IMR-90 (cell line): ENCODE results near the gene COPA. TPM values are rescaled to one million over a fixed set of nuclear protein-coding genes. Genes with fewer than 3 reads are reported as not detected.

Experiments
- ATAC-seq: fragments of 200-7000 bp; cut with Tn5 transposase; 2 replicates; pipeline ENCODE4 v1.9.1; 2020; ENCODE audit warnings: low read depth, mild to moderate bottlenecking, moderate library complexity
- BruUV-seq: library from RNA; stranded (reverse); fragments of 400-500 nt; replicated peaks from 2 replicates; lab custom pipeline; 2021; lab: Mats Ljungman, UMichigan
- CTCF ChIA-PET: fragments of 300-600 bp; formaldehyde crosslinking; extraction: SDS; loops from one replicate; lab custom pipeline; 2021; ENCODE audit warnings: antibody characterized with exemption; lab: Yijun Ruan, JAX
- POLR2A ChIA-PET: fragments of 300-600 bp; sonication (Branson Sonifier 250); formaldehyde crosslinking; loops from one replicate; lab custom pipeline; 2022; ENCODE audit warnings: antibody characterized with exemption; ENCODE audit not compliant: unreplicated experiment; lab: Charles Lee
- DNase-seq: peaks from one replicate; pipeline ENCODE4 v3.0.0; 2013
- H2AFZ ChIP-seq: replicated peaks from 2 replicates; pipeline ENCODE3; 2013; ENCODE audit warnings: low read length, mild to moderate bottlenecking; ENCODE audit not compliant: poor library complexity
- H2AK5ac ChIP-seq: 2 replicates; pipeline ENCODE4 v1.6.1; 2013; ENCODE audit warnings: low read depth, low read length, inconsistent platforms
- H2AK9ac ChIP-seq: replicated peaks from 2 replicates; pipeline ENCODE3; 2013; ENCODE audit warnings: mild to moderate bottlenecking, low read depth, low read length, moderate library complexity; ENCODE audit not compliant: poor library complexity
- H2BK120ac ChIP-seq: 2 replicates; pipeline ENCODE4 v1.6.1; 2013; ENCODE audit warnings: low read depth, low read length, inconsistent platforms
- H2BK15ac ChIP-seq: 3 replicates; pipeline ENCODE4 v1.6.1; 2013; ENCODE audit warnings: low read depth, low read length, inconsistent platforms
- H2BK20ac ChIP-seq: 2 replicates; pipeline ENCODE4 v1.6.1; 2013; ENCODE audit warnings: low read depth, mild to moderate bottlenecking, inconsistent platforms, low read length, moderate library complexity
- H2BK5ac ChIP-seq: 2 replicates; pipeline ENCODE4 v1.6.1; 2013; ENCODE audit warnings: mild to moderate bottlenecking, low read depth, low read length, inconsistent platforms; ENCODE audit not compliant: poor library complexity, severe bottlenecking
- H3K14ac ChIP-seq: replicated peaks from 2 replicates; pipeline ENCODE4 v1.6.1; 2013; ENCODE audit warnings: low read depth, low read length, inconsistent platforms
- H3K18ac ChIP-seq: 2 replicates; pipeline ENCODE4 v1.6.1; 2013; ENCODE audit warnings: low read depth, low read length, control low read depth
- H3K23ac ChIP-seq: 2 replicates; pipeline ENCODE4 v1.6.1; 2013; ENCODE audit warnings: low read depth, low read length, inconsistent platforms
- H3K27ac ChIP-seq: 2 replicates; pipeline ENCODE4 v1.5.1; 2013; ENCODE audit warnings: mild to moderate bottlenecking, control low read depth, low read length; ENCODE audit not compliant: insufficient read depth
- H3K27me3 ChIP-seq: 2 replicates; pipeline ENCODE4 v1.6.1; 2013; ENCODE audit warnings: low read length; ENCODE audit not compliant: control insufficient read depth, insufficient read depth
- H3K36me3 ChIP-seq: 2 replicates; pipeline ENCODE4 v1.6.1; 2013; ENCODE audit warnings: low read length, mixed read lengths; ENCODE audit not compliant: control insufficient read depth, insufficient read depth
- H3K4ac ChIP-seq: 2 replicates; pipeline ENCODE4 v1.6.1; 2013; ENCODE audit warnings: low read depth, low read length, inconsistent platforms
- H3K4me1 ChIP-seq: 2 replicates; pipeline ENCODE4 v1.6.1; 2013; ENCODE audit warnings: low read length, mixed read lengths; ENCODE audit not compliant: control insufficient read depth, insufficient read depth
- H3K4me2 ChIP-seq: 2 replicates; pipeline ENCODE4 v1.6.1; 2013; ENCODE audit warnings: low read depth, mild to moderate bottlenecking, control low read depth, low read length, moderate library complexity
- H3K4me3 ChIP-seq: 2 replicates; pipeline ENCODE4 v1.5.1; 2013; ENCODE audit warnings: low read depth, mild to moderate bottlenecking, control low read depth, low read length, moderate library complexity; ENCODE audit not compliant: insufficient read depth
- H3K56ac ChIP-seq: 2 replicates; pipeline ENCODE4 v1.6.1; 2013; ENCODE audit warnings: low read length, inconsistent platforms; ENCODE audit not compliant: insufficient read depth; ENCODE audit errors: extremely low read depth
- H3K79me1 ChIP-seq, 2 experiments: 2 replicates each; pipeline ENCODE4 v1.6.1; 2013; ENCODE audit warnings: low read length in 2 of 2, inconsistent platforms in 1 of 2, low read depth in 1 of 2
- H3K9ac ChIP-seq: 2 replicates; pipeline ENCODE4 v1.6.1; 2013; ENCODE audit warnings: low read depth, low read length, control low read depth
- H3K9me1 ChIP-seq: 2 replicates; pipeline ENCODE4 v1.6.1; 2013; ENCODE audit warnings: low read length, inconsistent platforms; ENCODE audit not compliant: insufficient read depth
- H3K9me3 ChIP-seq: 2 replicates; pipeline ENCODE4 v1.6.1; 2013; ENCODE audit warnings: low read length; ENCODE audit not compliant: control insufficient read depth, insufficient read depth
- H4K20me1 ChIP-seq: 2 replicates; pipeline ENCODE4 v1.6.1; 2013; ENCODE audit warnings: low read length, inconsistent platforms; ENCODE audit not compliant: insufficient read depth
- H4K5ac ChIP-seq: 2 replicates; pipeline ENCODE4 v1.6.1; 2013; ENCODE audit warnings: mild to moderate bottlenecking, low read depth, low read length, control low read depth
- H4K8ac ChIP-seq, 2 experiments: 2 replicates each; pipeline ENCODE4 v1.6.1; 2013; ENCODE audit warnings: low read depth in 2 of 2, low read length in 2 of 2, control low read depth in 1 of 2, inconsistent platforms in 1 of 2
- H4K91ac ChIP-seq: 2 replicates; pipeline ENCODE4 v1.6.1; 2013; ENCODE audit warnings: low read depth, low read length, inconsistent platforms; ENCODE audit not compliant: insufficient read depth
- BHLHE40 ChIP-seq: fragments of 150-350 bp; IDR thresholded peaks from 2 replicates; pipeline ENCODE4 v1.6.1; 2016; ENCODE audit warnings: mild to moderate bottlenecking, low read depth, low read length
- CEBPB ChIP-seq: IDR thresholded peaks from 2 replicates; pipeline ENCODE4 v1.6.1; 2012; ENCODE audit warnings: low read depth, low read length, improper control_type of control experiment
- FOS ChIP-seq: fragments of 150-350 bp; IDR thresholded peaks from 2 replicates; pipeline ENCODE4 v1.6.1; 2016; ENCODE audit warnings: low read depth, low read length
- MAZ ChIP-seq: IDR thresholded peaks from 2 replicates; pipeline ENCODE4 v1.6.1; 2012; ENCODE audit warnings: low read depth, mild to moderate bottlenecking, low read length, improper control_type of control experiment, moderate library complexity, borderline replicate concordance
- MXI1 ChIP-seq: IDR thresholded peaks from 2 replicates; pipeline ENCODE4 v1.6.1; 2012; ENCODE audit warnings: low read depth, mild to moderate bottlenecking, low read length, moderate library complexity, borderline replicate concordance
- POLR2A ChIP-seq: IDR thresholded peaks from 2 replicates; pipeline ENCODE4 v1.6.1; 2012; ENCODE audit warnings: mild to moderate bottlenecking, low read depth, low read length
- RAD21 ChIP-seq: IDR thresholded peaks from 2 replicates; pipeline ENCODE4 v1.6.1; 2012; ENCODE audit warnings: low read length, improper control_type of control experiment
- RCOR1 ChIP-seq: IDR thresholded peaks from 2 replicates; pipeline ENCODE4 v1.6.1; 2012; ENCODE audit warnings: mild to moderate bottlenecking, low read length, improper control_type of control experiment; ENCODE audit not compliant: insufficient replicate concordance
- WGBS, 2 experiments: methylation state at CpG; one replicate each; pipeline versions ENCODE4 v1.1.5 to v1.1.7; 2013; ENCODE audit warnings: missing lambda C conversion rate in 2 of 2; ENCODE audit not compliant: insufficient read length in 1 of 2; ENCODE audit errors: extremely low coverage in 2 of 2; 5-methylcytosine and 5-hydroxymethylcytosine counted together
- dilution Hi-C: fragments of 300-500 bp; cut with HindIII; formaldehyde crosslinking; loops from one replicate; pipeline ENCODE4 v1.14.3; 2018; ENCODE audit warnings: low sequenced_read_pairs; ENCODE audit not compliant: unreplicated experiment
- in situ Hi-C: fragments of 300-500 bp; cut with MboI; formaldehyde crosslinking; loops from 3 replicates; pipeline ENCODE4 v1.14.3; 2019; ENCODE audit warnings: low sequenced_read_pairs, inconsistent platforms, mixed read lengths
- intact Hi-C: fragments of 100-400 bp; cut with micrococcal nuclease; formaldehyde crosslinking; loops from 2 replicates; pipeline ENCODE4 v1.10.0; 2022
- polyA plus RNA-seq, 3 experiments: library from polyadenylated mRNA; depleted of rRNA; stranded (reverse); fragments of >200 nt; gene quantifications; 2 replicates each; pipeline ENCODE4 v1.2.3, GENCODE V29; 2012; ENCODE audit warnings: low replicate concordance in 1 of 3
- total RNA-seq: library from RNA; depleted of rRNA; stranded (reverse); fragments of >200 nt; gene quantifications from 2 replicates; pipeline ENCODE4 v1.2.3, GENCODE V29; 2012
- TF ChIP-seq, protein P1 (sequence below): conservative IDR thresholded peaks from 2 replicates; pipeline ENCODE4 v1.5.1; 2012; ENCODE audit warnings: mild to moderate bottlenecking, low read depth, low read length, improper control_type of control experiment

COPA gene
- total and polyA plus RNA-seq, 2 of the 4 experiments (the other 2 are of a cell fraction) = 204 to 436 TPM

GRCh38 chr1:160374306-160375110, 31.5 kb upstream of the COPA start (continued):
- TF ChIP-seq BHLHE40 = no peak

GRCh38 chr1:160373696-160374095, 30.6 kb upstream of the COPA start:
- Histone ChIP-seq H2BK120ac (no peak overlapping the region), H3K4me2 (no peak overlapping the region), H3K18ac (no peak overlapping the region), H4K8ac (no peak overlapping the region), H3K56ac (no peak overlapping the region), H3K23ac (no peak overlapping the region), H2AK9ac (no peak overlapping the region), H2BK5ac (no peak overlapping the region), H3K27me3 (peaks cover 5% of the 10 kb centered on the region; the same call in 1 of the 2 replicates), H4K5ac (no peak overlapping the region), H3K4ac (no peak overlapping the region), H4K91ac (no peak overlapping the region), H2BK15ac (no peak overlapping the region), H2AK5ac (no peak overlapping the region), H3K36me3 (no peaks in the 10 kb centered on the region), H3K9me1 (no peaks in the 10 kb centered on the region; the same call in 1 of the 2 replicates), H2AFZ (no peak overlapping the region), H3K9ac (no peak overlapping the region), H4K20me1 (no peaks in the 10 kb centered on the region), H3K9me3 (no peaks in the 10 kb centered on the region), H3K79me1 (no peaks in the 10 kb centered on the region), H3K4me1 (no peaks in the 10 kb centered on the region), H3K27ac (no peak overlapping the region), H3K4me3 (no peak overlapping the region), H2BK20ac (no peak overlapping the region), H3K14ac (no peak overlapping the region)
- ATAC-seq = no peak
- intact Hi-C loops (loop anchor here (10.0 kb wide), 1 partner anchor 429 kb away; the partner anchor contains the start of gene IGSF9), in situ Hi-C loops (loop anchor here (10.0 kb wide), 1 partner anchor 439 kb away; no protein-coding TSS in a partner anchor), dilution Hi-C loops (no loop called here)
- POLR2A ChIA-PET = no interaction called here
- 90% methylated on average over 2 of the region's 4 CpGs; no CpG with 5 or more reads in 1 of the 2 experiments for WGBS, 2 experiments
- peak; percentile 11 for DNase-seq
- TF ChIP-seq BHLHE40 (no peak), CEBPB (no peak), POLR2A (no peak), MXI1 (no peak), RAD21 (no peak), RCOR1 (no peak), FOS (no peak), MAZ (no peak)
- TF ChIP-seq, protein P1, sequence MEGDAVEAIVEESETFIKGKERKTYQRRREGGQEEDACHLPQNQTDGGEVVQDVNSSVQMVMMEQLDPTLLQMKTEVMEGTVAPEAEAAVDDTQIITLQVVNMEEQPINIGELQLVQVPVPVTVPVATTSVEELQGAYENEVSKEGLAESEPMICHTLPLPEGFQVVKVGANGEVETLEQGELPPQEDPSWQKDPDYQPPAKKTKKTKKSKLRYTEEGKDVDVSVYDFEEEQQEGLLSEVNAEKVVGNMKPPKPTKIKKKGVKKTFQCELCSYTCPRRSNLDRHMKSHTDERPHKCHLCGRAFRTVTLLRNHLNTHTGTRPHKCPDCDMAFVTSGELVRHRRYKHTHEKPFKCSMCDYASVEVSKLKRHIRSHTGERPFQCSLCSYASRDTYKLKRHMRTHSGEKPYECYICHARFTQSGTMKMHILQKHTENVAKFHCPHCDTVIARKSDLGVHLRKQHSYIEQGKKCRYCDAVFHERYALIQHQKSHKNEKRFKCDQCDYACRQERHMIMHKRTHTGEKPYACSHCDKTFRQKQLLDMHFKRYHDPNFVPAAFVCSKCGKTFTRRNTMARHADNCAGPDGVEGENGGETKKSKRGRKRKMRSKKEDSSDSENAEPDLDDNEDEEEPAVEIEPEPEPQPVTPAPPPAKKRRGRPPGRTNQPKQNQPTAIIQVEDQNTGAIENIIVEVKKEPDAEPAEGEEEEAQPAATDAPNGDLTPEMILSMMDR = no peak
- BruUV-seq = no TSS peak
- CTCF ChIA-PET = interaction anchor here (0.6 to 0.7 kb wide), 2 partner anchors 52 to 270 kb away, joined by 3 read pairs; no protein-coding TSS in a partner anchor
